Activated CD8-positive, alpha-beta memory T cell treated with anti-CD3 and anti-CD28 coated beads for 24 hours (primary cell): ENCODE data around the gene CCL18.
A peak's percentile ranks its signal among the peaks of the same experiment; 100 is the strongest.
"Not testable (repeated sequence)": the region's sequence is repeated elsewhere in the genome, so short reads cannot be mapped to it uniquely, and the experiment has no call there.

Experiments
- DNase-seq: peaks from one replicate; pipeline ENCODE4 v3.0.0-alpha.2; 2020

Gene CCL18

DNA sequence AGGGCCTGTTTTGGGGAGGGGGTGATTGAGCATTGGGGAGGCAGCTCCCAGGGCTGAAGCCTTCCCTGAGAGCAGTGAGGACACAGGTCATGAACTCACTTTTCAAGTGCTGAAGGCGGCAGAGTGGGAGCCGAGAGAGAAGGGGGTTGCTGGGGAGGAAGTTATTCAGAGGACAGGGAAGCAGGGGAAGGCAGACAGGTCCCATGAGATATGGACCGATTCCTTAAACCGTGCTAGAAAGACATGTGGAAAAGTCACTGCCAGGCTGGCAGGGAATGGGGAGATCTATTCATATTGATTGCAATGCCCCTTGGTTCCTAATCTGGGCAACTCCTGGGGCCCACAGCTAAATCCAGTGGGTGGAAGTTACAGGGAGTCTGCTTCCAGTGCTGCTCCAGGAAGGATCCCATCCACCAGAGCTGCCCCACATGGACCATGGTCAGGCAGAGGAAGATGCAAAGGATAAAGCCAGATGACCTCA, 40.7 kb downstream of the CCL18 start:
- DNase-seq, result peak; percentile 60

DNA sequence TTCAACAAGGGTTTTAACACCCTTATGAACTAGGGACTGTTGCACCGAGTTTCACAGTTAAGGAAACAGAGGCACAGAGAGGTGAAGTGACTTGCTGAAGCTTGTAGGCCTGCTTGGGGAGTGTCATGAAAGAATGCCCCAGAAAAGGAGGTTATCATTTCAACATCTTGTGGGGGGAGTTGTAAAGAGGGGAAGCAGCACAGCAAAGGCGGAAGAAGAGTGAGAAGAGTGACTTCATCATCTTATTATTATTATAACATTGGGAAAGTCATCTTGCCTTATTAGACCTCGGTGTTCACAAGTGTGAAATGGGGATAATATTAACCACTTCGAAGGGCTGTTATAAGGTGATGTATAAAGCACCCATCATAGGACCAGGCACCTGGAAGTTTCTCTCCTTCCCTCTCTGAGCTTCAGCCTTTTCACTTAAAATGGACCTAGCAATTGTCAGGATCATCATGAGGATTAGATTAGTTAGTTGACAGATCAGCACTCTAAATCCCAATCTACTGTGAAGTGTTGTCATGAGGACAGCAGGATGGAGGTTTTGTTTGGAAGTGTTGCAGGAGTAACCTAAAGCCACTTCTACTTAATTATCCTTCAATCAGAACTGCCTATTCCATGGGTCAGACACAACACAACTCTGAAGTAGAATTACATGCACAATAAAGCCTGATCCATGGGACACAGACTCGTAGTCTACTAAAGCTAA, 41.9 kb downstream of the CCL18 start:
- DNase-seq, result peak; percentile 56

- no peak for DNase-seq
These were observed 42.4 kb downstream of the CCL18 start for GRCh38 chr17:36106493-36106835.

- no peak for DNase-seq
These were observed 43.6 kb downstream of the CCL18 start for GRCh38 chr17:36107660-36108059.

GRCh38 chr17:36108265-36108664, 44.2 kb downstream of the CCL18 start:
- not testable (repeated sequence) for DNase-seq

DNA sequence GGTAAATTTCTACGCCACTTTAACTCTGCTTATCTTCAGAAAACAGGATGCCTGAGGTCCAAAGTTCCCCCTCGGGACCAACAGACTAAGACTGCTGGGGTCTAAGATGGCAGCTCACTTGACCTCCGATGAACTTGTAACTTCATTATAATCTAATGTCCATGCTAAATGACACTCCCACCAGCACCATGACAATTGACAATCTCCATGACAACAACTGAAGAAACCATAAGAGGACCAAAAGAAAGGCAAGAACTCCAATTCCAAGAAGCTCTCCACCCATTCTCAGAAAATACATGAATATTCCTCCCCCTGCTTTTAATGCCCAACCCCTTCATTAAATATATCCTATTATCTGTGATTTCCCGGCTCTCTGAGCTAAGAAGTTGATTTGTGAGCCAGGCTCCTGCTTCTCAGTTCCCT, 47.0 kb downstream of the CCL18 start:
- DNase-seq, result no peak

GRCh38 chr17:36112572-36112971, 48.5 kb downstream of the CCL18 start:
- DNase-seq, result no peak

GRCh38 chr17:36113131-36113530, 49.1 kb downstream of the CCL18 start:
- not testable (repeated sequence) for DNase-seq

DNA sequence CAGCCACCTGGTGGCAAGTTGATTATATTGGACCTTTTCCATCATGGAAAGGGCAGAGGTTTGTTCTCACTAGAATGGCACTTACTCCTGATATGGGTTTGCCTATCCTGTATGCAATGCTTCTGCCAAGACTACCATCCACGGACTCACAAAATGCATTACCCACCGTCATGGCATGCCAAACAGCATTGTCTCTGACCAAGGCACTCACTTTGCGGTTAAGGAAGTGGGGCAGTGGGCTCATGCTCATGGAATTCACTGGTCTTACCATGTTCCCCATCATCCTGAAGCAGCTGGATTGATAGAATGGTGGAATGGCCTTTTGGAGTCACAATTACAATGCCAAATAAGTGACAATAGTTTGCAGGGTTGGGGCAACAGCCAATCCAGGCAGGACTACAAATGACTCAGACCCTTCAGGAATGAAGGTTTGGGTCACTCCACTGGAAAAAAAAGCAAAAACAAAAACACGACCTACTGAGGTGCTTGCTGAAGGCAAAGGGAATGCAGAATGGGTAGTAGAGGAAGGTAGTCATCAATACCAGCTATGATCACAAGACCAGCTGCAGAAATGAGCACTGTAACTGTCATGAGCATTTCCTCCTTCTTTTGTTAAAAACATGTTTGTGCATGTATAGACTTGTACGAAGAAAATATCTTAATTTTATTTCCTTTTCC, 51.0 kb downstream of the CCL18 start:
- DNase-seq, result not testable (repeated sequence)

DNA sequence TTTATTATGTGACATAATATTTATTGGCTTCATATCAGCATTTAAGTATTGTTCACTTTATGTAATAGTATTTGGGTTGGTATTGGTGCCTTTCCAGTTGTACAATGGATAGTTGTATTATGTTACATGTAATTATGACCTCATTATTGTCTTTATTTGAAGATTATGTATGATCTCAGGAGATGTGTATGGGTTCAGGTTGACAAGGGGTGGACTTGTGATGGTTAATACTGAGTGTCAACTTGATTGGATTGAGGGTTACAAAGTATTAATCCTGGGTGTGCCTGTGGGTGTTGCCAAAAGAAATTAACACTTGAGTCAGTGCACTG, 51.5 kb downstream of the CCL18 start:
- DNase-seq, result not testable (repeated sequence)

- DNase-seq, result peak; percentile 62
These were observed 53.7 kb downstream of the CCL18 start for GRCh38 chr17:36117505-36118382.

DNA sequence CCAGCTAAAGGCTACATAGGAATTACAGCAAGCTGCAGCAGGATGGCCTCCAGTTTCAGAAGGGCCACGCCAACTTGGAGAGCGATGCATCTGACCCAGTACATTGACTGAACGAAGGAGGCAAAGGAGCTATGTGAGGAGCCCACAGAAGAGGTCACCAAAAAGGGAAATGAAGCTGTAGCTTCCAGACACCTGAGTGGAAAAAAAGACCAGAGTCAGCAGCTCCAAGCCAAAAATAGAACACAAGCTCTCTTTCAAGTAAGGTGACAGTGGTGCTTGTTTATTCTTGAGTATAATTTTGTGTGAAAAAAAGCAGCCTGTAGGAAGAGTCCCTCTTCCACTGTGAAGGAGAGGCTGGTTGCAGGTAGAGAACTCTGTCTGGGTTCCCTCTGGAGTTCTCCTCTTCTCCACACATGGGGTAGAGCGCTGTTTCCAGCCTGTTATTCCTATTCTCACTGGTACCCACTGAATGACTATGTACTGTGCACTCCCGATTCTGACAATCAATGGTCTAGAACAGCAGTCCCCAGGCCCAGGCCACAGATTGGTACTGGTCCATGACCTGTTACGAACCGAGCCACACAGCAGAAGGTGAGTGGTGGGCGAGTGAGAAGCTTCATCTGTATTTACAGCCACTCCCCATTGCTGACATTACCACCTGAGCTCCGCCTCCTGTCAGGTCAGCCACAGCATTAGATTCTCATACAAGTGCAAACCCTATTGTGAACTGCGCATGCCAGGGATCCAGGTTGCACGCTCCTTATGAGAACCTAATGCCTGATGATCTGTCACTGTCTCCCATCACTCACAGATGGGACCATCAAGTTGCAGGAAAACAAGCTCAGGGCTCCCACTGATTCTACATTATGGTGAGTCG, 54.6 kb downstream of the CCL18 start:
- no peak for DNase-seq

DNA sequence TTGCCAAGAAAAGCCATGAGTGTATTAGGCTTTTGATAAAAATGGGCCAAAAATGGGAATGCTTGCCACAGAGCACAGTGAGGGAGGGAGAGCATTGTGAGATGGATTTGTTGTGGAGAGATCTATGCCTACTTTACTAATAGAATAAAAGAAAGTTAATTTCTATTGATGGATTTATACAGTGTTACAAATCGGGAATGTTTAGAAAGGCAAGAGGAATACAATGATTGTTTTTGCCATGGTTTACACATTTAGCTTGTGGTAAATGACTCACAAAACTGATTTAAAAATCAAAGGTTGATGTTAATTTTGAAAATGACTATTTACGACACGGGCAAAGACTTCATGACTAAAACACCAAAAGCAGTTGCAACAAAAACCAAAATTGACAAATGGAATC, 56.1 kb downstream of the CCL18 start:
- DNase-seq, result no peak

DNA sequence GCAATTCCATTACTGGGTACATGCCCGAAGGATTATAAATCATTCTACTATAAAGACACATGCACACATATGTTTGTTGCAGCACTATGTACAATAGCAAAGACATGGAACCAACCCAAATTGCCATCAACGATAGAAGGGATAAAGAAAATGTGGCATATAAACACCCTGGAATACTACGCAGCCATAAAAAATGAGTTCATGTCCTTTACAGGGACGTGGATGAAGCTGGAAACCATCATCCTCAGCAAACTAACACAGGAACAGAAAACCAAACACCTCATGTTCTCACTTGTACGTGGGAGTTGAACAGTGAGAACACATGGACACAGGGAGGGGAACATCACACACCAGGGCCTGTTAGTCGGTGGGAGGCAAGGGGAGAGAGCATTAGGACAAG, 57.0 kb downstream of the CCL18 start:
- DNase-seq, result not testable (repeated sequence)
